Fibroblast of skin of scalp (primary cell): ENCODE results near the gene TMEM212.
A peak's percentile ranks its signal among the peaks of the same experiment; 100 is the strongest.
"Not testable (repeated sequence)": the region's sequence is repeated elsewhere in the genome, so short reads cannot be mapped to it uniquely, and the experiment has no call there.

Experiments
- DNase-seq: peaks from one replicate; pipeline ENCODE4 v3.0.0-alpha.2; 2013

Gene TMEM212

DNA sequence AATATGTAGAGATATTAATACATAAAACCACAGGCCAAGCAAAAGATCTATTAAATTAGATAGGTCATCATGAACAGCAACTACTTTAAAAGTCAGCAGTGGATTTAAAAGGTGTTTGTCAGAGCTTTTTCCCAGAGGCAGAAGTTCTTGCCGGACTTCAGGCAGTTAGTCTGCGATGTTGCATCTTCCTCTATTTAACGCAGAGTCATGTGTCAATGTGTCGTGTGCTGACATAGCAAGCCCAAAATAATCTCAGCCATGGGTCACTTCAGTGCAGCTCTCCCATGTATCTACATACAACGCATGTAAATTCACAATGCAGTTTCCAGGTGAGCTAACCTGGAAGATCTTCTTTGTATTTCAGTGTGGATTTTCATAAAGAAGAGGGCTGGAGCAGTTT, 8.0 kb upstream of the TMEM212 start:
- DNase-seq: no peak

- DNase-seq: no peak
Measured at GRCh38 chr3:171835613-171836012, 7.5 kb upstream of the TMEM212 start.

- no peak for DNase-seq
Measured at GRCh38 chr3:171836855-171837254, 6.3 kb upstream of the TMEM212 start.

- no peak for DNase-seq
Measured at GRCh38 chr3:171837698-171838097, 5.5 kb upstream of the TMEM212 start.

- DNase-seq: peak; percentile 85
Measured at GRCh38 chr3:171838218-171838720, 4.9 kb upstream of the TMEM212 start.

DNA sequence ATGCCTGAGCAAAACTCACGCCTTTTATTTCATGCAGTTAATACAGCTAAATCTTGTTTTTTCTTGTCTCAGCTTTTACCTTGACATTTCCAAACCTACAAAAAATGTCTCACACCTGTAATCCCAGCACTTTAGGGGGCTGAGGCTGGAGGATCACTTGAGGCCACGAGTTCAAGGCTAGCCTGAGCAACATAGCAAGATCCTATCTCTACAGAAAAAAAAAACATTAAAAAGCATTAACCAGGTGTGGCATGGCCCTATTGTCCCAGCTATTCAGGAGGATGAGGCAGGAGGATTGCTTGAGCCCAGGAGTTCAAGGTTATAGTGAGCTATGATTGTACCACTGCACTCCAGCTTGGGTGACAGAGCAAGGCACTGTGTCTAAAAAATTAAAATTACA, 3.9 kb upstream of the TMEM212 start:
- DNase-seq: no peak

DNA sequence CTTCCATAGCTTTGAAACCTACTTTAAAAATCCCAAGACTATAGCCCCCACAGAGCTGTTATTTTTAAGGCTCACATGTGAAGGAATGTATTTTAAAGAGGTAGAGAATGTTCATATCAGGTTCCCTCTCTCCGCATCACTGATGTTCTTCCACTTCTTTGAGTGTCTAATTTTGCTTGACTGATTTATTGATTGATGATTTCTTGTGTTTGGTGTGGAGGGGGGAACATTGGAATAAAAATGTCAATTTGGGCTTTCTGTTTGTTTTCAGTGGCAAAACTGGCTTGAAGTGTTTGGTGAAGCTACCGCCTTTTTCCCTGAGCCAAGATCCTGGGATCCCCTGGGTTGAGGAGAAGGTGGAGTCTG, 2.7 kb upstream of the TMEM212 start:
- DNase-seq: no peak

GRCh38 chr3:171840811-171841619, 2.1 kb upstream of the TMEM212 start:
- DNase-seq: no peak

GRCh38 chr3:171841620-171842000, 1.5 kb upstream of the TMEM212 start:
- peak; percentile 54 for DNase-seq

GRCh38 chr3:171844873-171845272, 1.7 kb downstream of the TMEM212 start:
- no peak for DNase-seq

DNA sequence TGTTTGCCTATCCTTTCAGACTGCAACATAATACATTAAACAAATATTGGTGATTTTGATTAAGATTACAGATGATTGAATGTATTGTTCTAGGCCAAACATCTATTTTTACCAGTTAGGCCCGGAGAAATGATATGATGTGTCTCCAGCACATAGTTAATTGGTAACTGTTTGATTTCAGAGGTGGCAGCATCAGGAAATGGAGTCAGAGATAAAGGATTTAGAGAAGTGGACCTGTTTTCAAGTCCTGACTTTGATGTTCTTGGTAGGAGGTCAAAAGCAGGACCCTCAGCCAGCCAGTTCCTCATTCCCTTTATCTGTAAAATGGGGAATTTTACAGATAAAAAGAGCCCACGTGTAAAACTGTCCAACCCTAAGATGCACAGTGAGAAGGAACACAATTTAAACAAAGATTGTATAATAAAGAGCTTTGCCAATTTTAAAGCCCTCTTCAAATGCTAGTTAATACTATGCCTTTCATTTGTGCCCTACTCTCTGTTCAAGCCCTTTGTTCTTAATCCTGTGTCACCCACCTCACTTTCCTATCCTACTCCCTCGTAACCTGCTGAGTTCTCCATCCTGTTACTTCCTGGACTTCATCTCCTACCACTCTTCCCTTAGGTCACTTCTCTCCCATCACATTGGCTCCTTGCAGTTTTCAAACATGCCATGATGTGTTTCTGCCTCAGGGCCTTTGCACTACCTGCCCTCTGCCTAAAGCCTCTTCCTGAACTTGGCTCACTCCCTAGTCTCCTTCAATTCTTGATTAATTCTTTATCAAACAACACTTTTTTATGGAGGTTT, 2.5 kb downstream of the TMEM212 start:
- DNase-seq: no peak

DNA sequence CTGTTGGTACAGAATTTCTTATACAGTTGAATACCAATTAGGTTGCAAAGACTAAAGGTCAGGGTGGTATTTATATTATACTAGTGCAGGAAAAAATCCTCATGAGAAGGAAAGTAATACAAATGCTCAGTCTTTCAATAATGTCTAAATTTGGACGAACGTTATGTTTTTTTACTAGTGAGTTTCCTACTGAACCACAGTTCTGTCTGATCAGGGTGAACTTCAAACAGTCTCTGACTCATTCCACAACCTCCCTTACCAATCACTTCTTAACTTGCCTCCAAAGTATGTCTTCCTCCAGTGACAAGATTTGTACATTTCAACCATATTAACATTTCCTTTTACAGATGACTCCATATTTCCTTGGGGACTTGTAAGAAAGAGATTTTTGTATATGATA, 3.4 kb downstream of the TMEM212 start:
- DNase-seq: peak; percentile 61

DNA sequence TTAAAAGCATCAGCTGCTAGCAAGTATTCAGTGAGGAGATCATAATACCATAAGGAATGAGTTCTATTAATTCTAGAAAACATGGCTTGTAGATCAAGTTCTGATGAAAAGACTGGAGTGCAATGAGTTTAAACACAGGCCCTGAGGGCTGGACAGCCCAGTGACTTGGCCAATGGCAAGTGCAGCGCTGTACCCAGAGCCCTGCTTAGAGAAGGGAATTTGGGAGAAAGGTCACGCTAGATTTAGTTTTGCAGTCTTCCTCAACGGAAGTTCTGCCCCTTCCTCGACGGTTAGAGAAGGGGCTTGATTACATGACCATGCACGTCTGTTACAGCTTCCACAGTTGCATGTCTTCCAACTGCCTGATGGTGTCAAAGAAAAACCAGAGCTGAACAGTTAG, 4.0 kb downstream of the TMEM212 start:
- no peak for DNase-seq

DNA sequence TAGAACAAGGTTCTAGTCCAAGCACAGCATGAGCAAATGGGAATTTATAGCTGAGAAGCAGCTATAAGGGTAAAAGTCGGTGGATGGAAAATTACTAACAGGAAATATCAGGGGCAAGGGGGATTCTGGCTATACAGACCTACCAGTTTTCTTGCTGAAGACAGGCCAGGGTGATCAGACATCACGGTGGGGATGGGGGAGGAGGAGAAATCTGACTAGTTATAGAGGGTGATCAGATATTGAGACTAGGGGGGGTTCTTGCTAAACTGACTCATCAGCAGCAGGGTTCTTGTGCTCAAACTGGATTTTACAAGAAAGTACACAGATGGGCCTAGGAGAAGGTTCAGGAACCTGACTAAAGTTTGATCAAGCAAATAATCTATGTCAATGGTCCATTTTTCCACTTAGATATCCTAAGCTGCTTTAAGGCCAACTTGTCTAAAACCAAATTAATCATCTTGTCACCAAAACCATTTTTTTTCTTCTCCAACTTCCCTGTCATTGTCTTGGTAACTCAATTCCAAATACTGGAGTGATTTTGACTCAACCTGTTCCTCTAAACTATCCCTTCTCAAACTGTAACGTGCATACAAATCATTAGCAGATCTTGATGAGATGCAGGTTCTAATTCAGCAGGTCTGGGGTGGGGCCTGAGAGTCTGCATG, 4.6 kb downstream of the TMEM212 start:
- DNase-seq: no peak

- no peak for DNase-seq
Measured at GRCh38 chr3:171849617-171850319, 6.6 kb downstream of the TMEM212 start.

GRCh38 chr3:171850320-171850959, 7.3 kb downstream of the TMEM212 start:
- DNase-seq: no peak

GRCh38 chr3:171850960-171851659, 8.0 kb downstream of the TMEM212 start:
- no peak for DNase-seq

GRCh38 chr3:171851660-171852058, 8.5 kb downstream of the TMEM212 start:
- peak; percentile 44 for DNase-seq

DNA sequence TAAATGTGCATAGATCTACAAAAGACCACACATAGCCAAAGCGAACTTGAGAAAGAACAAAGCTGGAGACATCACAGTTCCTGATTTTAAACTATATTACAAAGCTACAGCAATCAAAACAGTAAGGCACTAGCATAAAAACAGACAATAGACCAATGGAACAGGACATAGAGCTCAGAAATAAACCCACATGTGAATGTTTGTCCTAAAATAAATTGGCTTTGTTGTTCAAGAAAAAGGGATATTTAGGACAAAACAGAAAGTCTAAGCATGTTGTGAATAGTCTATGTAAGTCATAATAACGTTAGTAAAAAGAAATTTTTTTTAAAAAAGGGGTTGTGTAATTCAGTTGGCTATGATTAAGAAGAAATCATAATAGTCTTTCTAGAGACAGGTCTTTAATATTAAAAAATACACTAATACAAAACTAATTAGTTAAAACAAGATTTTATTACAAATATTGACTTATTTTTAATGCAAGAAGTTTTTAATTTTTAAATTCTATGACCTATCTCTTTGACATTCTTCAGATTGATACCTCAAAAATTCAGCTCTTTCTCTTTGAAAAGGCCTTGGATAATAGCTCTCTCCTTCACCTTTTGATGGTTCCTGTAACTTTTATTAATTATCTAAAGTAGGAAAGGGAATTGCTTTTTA, 11.6 kb downstream of the TMEM212 start:
- no peak for DNase-seq

DNA sequence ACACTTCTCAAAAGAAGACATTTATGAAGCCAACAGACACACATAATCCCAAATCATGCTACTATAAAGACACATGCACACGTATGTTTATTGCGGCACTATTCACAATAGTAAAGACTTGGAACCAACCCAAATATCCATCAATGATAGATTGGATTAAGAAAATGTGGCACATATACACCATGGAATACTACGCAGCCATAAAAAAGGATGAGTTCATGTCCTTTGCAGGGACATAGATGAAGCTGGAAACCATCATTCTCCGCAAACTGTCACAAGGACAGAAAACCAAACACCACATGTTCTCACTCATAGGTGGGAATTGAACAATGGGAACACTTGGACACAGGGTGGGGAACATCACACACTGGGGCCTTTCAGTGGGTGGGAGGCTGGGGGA, 15.6 kb downstream of the TMEM212 start:
- DNase-seq: not testable (repeated sequence)
